ENCODE data around the gene FRS3. TPM values are rescaled to one million over a fixed set of nuclear protein-coding genes. Genes with fewer than 3 reads are reported as not detected.

Gene FRS3
- total RNA-seq, 1 donor from 2014 or later = 5.9 TPM

- ATAC-seq (no peak), DNase-seq (peak; percentile 28)
- Histone ChIP-seq H3K4me3 (no peak overlapping the region), H3K4me1 (peaks cover 72% of the 10 kb centered on the region), H3K27me3 (ENCODE audit: low read depth) (no peaks in the 10 kb centered on the region), H3K27ac (no peak overlapping the region), H3K36me3 (no peaks in the 10 kb centered on the region), H3K9me3 (no peaks in the 10 kb centered on the region)
- intact Hi-C loops (cut with DNase I) = no loop called here
- TF ChIP-seq CTCF (IDR thresholded peaks at IDR 0.05) = no peak
Measured at GRCh38 chr6:41720262-41720620, 59.5 kb downstream of the FRS3 start.

Other genes with a start within 250 kb of the FRS3 start
- 30.0 TPM for gene FOXP4, start 233.5 kb downstream of the FRS3 start, total RNA-seq
- 10.6 TPM for gene MDFI, start 141.4 kb downstream of the FRS3 start, total RNA-seq
- 36.5 TPM for gene TFEB, start 44.3 kb downstream of the FRS3 start, total RNA-seq
- 947 TPM for gene PGC, start 32.5 kb downstream of the FRS3 start, total RNA-seq
- gene PRICKLE4, start 882 bp upstream of the FRS3 start, total RNA-seq = 12.1 TPM
- 134 TPM for gene TOMM6, start 7.8 kb upstream of the FRS3 start, total RNA-seq
- gene USP49, start 115.5 kb upstream of the FRS3 start, total RNA-seq = 3.9 TPM
- 12.6 TPM for gene MED20, start 141.2 kb upstream of the FRS3 start, total RNA-seq
- 8.9 TPM for gene BYSL, start 141.6 kb upstream of the FRS3 start, total RNA-seq
- gene CCND3, start 161.9 kb upstream of the FRS3 start, total RNA-seq = 182 TPM

Data from lower lobe of right lung (tissue), 2 donors.